Measurements from ENCODE around the gene TUSC2.
"Not testable (repeated sequence)": the region's sequence is repeated elsewhere in the genome, so short reads cannot be mapped to it uniquely, and the experiment has no call there.

The TUSC2 gene

GRCh38 chr3:50317300-50317699 is 10.7 kb downstream of the TUSC2 start:
- DNase-seq (ENCODE audit: low spot score) = peak; percentile 56

GRCh38 chr3:50316657-50317242 is 11.3 kb downstream of the TUSC2 start:
- DNase-seq (ENCODE audit: low spot score) = peak; percentile 88

DNA sequence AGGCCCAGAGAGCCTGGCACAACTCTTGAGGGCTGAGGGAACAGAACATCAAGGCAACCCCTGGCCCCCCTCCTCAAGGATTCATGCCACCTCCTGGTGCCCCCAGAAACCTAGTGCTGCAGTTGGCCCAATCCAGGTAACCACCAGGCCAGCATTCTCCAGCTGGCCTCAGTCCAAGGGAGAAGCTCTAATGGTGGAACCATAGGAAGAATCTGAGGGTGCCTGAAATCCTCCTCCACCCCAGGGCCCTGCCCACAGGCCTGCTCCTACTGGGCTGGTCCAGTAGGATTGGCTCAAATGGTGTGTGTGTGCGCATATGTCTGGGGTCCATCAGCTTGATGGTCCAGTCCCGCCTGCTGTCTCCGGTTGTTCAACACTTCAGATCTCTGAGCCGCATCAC is 13.2 kb downstream of the TUSC2 start:
- no peak for DNase-seq (ENCODE audit: low spot score)

GRCh38 chr3:50314342-50314741 is 13.7 kb downstream of the TUSC2 start:
- DNase-seq (ENCODE audit: low spot score) = no peak

DNA sequence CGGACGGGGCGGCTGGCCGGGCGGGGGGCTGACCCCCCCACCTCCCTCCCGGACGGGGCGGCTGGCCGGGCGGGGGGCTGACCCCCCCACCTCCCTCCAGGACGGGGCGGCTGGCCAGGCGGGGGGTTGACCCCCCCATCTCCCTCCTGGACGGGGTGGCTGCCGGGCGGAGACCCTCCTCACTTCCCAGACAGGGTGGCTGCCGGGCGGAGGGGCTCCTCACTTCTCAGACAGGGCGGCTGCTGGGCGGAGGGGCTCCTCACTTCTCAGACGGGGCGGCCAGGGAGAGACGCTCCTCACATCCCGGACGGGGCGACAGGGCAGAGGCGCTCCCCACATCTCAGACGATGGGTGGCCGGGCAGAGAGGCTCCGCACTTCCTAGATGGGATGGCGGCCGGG is 16.0 kb downstream of the TUSC2 start:
- not testable (repeated sequence) for DNase-seq (ENCODE audit: low spot score)

GRCh38 chr3:50304601-50305000 is 23.4 kb downstream of the TUSC2 start:
- no peak for DNase-seq (ENCODE audit: low spot score)

DNA sequence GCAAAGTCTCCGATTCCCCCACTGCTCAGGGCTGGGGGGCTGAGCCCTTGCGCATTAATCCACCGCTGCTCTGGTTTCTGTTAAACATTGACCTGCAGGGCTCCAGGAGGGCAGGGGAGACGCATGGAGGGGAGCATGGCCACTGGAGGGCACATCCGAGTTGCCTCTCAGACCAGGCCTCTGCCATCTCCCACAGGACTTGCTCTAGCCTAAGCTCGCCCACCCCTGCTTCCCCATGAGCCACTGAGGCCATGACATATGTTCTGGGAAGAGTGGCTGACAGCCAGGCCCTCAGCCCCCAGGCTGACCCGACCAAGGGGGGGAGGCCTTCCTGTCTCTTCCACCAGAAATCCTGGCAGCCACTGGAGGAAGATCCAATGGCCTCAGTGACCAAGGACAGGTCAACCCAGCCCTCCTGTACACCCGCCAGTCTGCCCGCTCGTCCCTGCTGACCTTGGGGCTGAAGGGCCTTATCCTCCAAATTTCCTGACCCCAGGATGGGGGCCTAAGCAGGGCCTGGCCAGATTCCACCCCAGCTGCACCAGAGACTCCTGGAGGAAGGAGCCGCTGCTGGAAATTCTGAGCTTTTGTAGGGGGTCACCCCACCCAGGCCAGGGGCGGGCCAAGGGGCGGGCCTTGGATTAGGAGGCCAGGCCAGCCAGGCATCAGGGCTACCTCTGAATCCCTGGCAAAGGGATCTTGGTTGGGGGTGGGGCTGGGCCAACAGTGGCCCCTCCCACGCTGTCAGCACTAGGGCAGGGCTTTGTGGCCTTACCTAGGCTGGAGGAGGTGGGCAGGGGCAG is 24.8 kb downstream of the TUSC2 start, which contains the start of gene HYAL1:
Gene HYAL1, minus strand, starts transcription at position 562 of the 803 bp plus-strand sequence. CDS start 618 bp downstream, outside the sequence.
- no peak for DNase-seq (ENCODE audit: low spot score)

- DNase-seq (ENCODE audit: low spot score) = no peak
These were observed 25.7 kb downstream of the TUSC2 start for GRCh38 chr3:50302095-50303012.

DNA sequence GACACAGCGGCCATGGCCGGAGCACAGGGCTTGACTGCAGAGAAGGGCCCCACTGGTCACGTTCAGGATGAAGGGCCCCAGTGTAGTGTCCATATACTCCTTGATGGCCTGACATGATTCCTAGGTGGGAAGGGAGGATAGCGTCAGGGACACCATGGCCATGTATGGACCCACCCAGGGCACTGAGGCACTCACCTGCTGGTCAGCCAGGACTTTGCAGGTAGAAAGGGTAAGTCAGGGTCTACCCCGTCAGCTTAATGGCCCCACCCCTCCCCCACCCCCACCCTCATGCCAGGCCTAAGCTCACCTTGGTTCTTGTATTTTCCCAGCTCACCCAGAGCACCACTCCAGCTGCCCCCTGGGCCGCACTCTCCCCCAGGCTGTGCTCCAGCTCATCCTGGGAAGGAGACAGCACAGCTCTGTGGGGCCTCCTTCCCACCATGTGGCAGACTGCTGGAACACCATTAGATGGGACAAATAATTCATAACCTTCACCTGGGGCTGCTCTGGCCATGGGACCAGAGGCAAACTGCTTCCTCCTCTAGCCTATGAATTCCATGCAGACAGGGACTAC is 27.3 kb downstream of the TUSC2 start:
- DNase-seq (ENCODE audit: low spot score) = no peak

- no peak for DNase-seq (ENCODE audit: low spot score)
These were observed 27.9 kb downstream of the TUSC2 start for GRCh38 chr3:50299929-50300680.

- DNase-seq (ENCODE audit: low spot score) = no peak
These were observed 28.4 kb downstream of the TUSC2 start for GRCh38 chr3:50299638-50299928.

GRCh38 chr3:50298836-50299637 is 29.0 kb downstream of the TUSC2 start, which contains the start of the genes HYAL3 and NAA80:
Gene HYAL3, minus strand, starts transcription at chr3:50299405. Its CDS starts 3,803 bp downstream, at chr3:50295602.
Gene NAA80, minus strand, starts transcription at chr3:50299405. Its CDS starts 1,942 bp downstream, at chr3:50297463.
- DNase-seq (ENCODE audit: low spot score) = peak; percentile 99

DNA sequence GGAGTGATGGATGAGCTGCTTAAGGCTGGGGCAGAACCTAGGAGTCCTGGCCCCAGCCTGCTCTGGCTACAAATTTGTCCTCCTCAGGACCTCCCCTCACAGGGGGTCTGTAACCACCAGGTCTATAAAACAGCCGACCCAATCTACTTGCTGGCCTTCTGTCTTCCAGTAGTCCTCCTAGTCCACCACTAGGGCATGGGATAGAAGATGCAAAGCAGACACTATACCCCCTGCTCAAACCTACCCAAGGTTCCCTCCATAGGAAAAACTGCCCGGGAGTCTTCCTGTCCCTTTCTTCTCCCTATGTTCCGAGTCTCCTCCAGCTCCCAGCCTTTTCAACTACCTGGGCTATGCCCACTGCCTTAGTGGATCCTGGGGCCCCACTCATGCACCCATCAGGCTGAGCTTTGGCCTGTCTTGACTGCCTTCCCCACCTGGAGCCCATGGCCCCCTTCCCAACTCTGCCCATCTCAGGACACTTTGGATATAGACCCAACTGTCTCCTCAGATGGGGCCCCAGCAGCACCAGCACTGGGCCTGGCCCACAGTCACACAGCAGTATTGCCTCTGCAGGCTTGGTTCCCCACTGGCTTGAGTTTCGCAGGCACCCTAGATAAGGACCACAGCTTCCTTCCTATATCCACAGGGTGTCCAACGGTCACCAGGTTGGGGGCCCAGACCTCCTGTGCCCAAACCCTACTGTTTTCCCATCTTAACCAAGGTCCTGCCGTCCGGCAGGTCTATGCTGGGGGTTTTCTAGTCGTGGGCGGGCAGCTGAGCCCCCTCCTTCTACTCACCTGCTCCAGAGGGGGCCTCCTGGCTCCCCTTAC is 29.9 kb downstream of the TUSC2 start:
- DNase-seq (ENCODE audit: low spot score) = no peak

DNA sequence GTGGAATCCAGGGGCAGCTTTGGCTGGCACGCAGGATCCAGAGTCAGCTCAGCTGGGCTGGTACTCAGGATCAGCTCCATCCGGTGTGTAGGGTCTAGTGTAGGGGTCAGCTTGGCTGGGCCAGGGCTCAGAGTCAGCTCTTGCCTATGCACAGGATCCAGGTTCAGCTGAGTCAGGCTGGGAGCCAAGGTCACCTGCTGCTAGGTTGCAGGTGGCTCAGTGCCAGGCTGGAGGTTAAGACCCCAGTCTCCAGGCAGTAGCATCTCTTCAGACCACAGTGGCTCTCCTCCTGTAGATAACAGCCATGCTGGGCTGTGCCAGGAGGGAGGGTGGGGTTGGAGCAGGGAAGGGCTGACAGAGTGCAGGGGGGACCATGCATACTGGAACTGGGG is 30.6 kb downstream of the TUSC2 start:
- DNase-seq (ENCODE audit: low spot score) = no peak

GRCh38 chr3:50296721-50297383 is 31.2 kb downstream of the TUSC2 start:
- no peak for DNase-seq (ENCODE audit: low spot score)

DNA sequence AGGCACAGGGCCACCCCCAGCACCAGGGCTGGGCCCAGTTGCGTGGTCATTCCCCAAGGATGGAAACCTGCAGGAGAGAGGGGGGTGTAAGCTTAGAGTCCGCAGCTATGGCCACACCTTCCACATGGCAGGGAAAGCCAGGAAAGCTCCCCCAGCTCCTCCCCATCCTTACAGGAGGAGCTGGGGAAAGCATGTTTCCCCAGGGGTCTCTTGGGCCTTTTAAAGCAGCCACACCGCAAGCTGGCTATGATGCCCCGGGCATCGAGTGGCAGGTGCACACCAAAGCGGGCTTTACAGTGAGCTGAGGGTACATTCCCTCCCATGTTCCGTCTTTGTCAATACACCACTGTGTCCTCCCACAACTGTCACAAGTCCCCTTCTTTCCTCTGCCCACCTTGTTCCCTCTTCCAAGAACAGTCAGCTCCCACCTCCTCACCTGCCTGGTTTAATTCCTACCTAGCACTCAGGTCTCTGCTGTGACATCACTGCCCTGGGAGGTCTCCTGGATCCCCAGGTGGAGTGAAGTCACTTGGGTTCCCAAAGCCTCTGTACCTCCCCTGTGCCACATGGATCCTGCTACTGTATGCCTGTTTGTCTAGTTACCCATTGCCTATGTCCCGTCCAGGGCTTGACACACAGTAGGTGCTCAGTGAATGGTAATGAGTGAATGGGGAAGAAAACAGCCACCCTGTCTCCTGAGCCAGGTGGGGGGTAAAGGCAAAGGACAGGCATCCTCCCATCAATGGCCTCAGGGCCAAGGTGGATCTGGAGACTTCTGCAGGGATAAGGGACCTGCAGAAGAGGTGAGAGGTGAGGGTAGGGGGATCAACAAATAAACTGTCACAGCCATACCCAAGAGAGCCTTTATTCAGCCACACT is 32.2 kb downstream of the TUSC2 start:
- no peak for DNase-seq (ENCODE audit: low spot score)

GRCh38 chr3:50294492-50295403 is 33.3 kb downstream of the TUSC2 start:
- DNase-seq (ENCODE audit: low spot score) = no peak

All from LoVo (cell line).